GM10248 (cell line): ENCODE data around the gene OR2B6.
"Not testable (repeated sequence)": the region's sequence is repeated elsewhere in the genome, so short reads cannot be mapped to it uniquely, and the experiment has no call there.

Experiments
- CTCF ChIA-PET: fragments of 300-600 bp; sonication (Branson Sonifier 250); formaldehyde crosslinking; extraction: SDS; loops from one replicate; lab custom pipeline; 2021; ENCODE audit warnings: antibody characterized with exemption; lab: Yijun Ruan, JAX
- POLR2A ChIA-PET: fragments of 350-650 bp; sonication (Branson Sonifier 250); formaldehyde crosslinking; extraction: SDS; loops from one replicate; lab custom pipeline; 2020; ENCODE audit warnings: antibody characterized with exemption; lab: Yijun Ruan, JAX
- DNase-seq: peaks from one replicate; pipeline ENCODE4 v3.0.0; 2012; ENCODE audit errors: extremely low spot score
- TF ChIP-seq, protein P1 (sequence below): IDR thresholded peaks from 2 replicates; pipeline ENCODE4 v1.5.1; 2012; ENCODE audit warnings: mild to moderate bottlenecking, low read depth; ENCODE audit errors: extremely low read depth, missing control alignments, control extremely low read depth

Gene OR2B6

DNA sequence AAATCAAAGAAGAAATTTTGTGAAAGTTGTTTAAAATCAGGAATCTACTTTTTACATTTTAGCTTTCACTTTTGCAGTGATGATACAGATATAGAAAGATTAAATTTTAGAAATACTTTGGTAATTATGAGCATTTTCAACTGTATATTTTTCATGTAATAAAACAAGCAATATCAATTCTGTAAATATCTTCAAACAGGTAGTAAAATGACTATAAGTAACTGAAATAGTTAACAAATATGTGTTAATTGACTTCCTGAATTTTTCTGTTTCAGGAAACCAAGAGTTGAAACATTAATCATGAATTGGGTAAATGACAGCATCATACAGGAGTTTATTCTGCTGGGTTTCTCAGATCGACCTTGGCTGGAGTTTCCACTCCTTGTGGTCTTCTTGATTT lies at the start of gene OR2B6:
TSS of gene OR2B6 (plus strand) at position 301 of the 400 bp plus-strand sequence. CDS start at position 301, 0 bp downstream.
- CTCF ChIA-PET = interaction anchor here (1.2 kb wide), 2 partner anchors 15 kb away, joined by 3 read pairs; no protein-coding TSS in a partner anchor
- TF ChIP-seq, protein P1, sequence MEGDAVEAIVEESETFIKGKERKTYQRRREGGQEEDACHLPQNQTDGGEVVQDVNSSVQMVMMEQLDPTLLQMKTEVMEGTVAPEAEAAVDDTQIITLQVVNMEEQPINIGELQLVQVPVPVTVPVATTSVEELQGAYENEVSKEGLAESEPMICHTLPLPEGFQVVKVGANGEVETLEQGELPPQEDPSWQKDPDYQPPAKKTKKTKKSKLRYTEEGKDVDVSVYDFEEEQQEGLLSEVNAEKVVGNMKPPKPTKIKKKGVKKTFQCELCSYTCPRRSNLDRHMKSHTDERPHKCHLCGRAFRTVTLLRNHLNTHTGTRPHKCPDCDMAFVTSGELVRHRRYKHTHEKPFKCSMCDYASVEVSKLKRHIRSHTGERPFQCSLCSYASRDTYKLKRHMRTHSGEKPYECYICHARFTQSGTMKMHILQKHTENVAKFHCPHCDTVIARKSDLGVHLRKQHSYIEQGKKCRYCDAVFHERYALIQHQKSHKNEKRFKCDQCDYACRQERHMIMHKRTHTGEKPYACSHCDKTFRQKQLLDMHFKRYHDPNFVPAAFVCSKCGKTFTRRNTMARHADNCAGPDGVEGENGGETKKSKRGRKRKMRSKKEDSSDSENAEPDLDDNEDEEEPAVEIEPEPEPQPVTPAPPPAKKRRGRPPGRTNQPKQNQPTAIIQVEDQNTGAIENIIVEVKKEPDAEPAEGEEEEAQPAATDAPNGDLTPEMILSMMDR = no peak
- POLR2A ChIA-PET = no interaction called here
- no peak for DNase-seq

DNA sequence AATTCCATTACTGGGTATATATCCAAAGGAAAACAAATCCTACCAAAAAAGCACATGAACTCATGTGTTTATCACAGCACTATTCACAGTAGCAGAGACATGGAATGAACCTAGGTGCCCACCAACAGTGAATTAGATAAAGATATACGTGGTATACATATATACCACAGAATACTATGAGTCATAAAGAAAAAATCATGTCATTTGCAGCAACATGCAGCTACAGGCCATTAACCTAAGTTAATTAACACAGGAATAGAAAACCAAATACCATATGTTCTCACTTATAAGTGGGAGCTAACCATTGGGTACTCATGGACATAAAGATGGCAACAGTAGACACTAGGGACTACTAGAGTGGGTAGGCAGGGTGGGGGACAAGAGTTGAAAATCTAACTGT lies 49.0 kb upstream of the OR2B6 start:
- TF ChIP-seq, protein P1 = no peak
- CTCF ChIA-PET = interaction anchor here (0.9 kb wide), 1 partner anchor 448 kb away, joined by 3 read pairs; no protein-coding TSS in a partner anchor
- POLR2A ChIA-PET = no interaction called here
- no peak for DNase-seq

DNA sequence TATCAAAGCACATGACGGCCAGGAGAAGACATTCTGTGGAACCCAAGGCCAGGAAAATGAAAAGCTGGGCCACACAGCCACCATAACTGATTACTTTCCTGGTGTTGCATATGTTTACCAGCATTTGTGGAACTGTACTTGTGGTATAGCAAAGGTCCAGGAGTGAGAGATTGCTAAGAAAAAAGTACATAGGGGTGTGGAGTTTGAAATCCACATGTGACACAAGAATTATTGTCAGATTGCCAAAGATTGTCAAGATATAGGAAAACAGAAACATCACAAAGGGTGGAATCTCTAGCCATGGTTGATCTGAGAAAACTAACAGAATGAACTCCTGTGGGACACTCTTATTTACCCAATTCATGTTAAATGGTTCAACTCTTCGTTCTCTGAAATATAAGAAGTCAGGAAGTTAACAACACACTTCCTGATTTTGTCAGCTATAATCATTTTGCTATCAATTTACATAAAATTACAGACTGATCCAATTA lies 45.0 kb upstream of the OR2B6 start, which contains the start of gene OR2B2:
TSS of gene OR2B2 (minus strand) at position 441 of the 491 bp plus-strand sequence. CDS start at position 364, 77 bp downstream.
- TF ChIP-seq, protein P1 = no peak
- ChIA-PET CTCF (interaction anchor here (1.1 to 1.4 kb wide), 2 partner anchors 12 to 17 kb away, joined by 3 to 5 read pairs; no protein-coding TSS in a partner anchor), POLR2A (no interaction called here)
- no peak for DNase-seq

DNA sequence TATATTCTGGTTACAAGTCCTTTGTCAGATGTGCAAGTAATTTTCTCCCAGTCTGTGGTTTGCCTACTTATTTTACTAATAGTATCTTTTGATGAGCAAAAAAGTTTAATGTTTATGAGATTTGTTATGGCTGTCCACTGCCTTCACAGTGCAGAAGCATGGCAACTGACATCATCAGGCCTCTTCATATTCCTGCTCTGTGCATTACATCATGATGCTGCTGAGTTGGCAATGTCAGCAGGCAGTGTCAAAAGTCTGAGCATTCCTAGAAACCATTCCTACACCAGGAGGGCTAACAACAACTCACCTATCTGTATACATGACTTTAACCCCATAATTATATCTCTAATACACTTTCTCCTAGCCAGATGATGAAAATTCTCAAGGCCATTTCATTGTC lies 34.1 kb upstream of the OR2B6 start:
- DNase-seq = no peak
- ChIA-PET POLR2A (no interaction called here), CTCF (interaction anchor here (1.0 to 1.9 kb wide), 2 partner anchors 8 to 15 kb away, joined by 3 to 4 read pairs; no protein-coding TSS in a partner anchor)
- TF ChIP-seq, protein P1 = no peak

DNA sequence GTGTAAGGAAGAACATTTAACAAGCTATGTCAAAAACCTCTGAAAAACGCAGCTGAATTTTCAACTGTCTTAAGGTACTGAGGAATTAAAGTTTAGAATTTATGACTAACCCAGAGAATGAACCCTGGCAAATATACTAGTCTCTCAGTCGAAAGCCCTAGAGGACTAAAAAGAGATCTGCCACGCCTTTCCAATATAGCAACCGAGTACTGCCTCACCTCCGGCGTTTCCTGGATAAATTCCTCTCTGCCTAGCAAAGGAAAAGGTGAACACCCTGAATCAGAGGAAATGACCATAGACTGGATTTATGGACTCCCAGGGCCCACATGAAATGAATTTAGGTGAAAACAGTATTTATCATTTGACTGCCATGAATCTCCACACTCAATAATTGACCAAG lies 32.9 kb upstream of the OR2B6 start:
- ChIA-PET POLR2A (no interaction called here), CTCF (interaction anchor here (0.9 to 1.9 kb wide), 3 partner anchors 9 to 14 kb away, joined by 3 to 4 read pairs (median 3); partner anchors contain the start of gene OR2B2)
- TF ChIP-seq, protein P1 = no peak
- DNase-seq = no peak

DNA sequence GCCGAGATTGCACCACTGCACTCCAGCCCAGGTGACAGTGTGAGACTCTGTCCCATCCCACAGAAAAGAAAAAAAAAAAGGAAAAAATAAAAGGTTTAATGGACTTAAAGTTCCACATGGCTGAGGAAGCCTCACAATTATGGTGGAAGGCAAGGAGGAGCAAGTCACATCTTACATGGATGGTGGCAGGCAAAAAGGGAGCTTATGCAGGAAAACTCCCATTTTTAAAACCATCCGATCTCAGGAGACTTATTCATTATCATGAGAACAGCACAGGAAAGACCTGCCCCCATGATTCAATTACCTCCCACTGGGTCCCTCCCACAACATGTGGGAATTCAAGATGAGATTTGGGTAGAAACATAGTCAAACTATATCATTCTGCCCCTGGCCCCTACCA lies 29.0 kb upstream of the OR2B6 start:
- CTCF ChIA-PET, POLR2A ChIA-PET, DNase-seq: not testable (repeated sequence)

DNA sequence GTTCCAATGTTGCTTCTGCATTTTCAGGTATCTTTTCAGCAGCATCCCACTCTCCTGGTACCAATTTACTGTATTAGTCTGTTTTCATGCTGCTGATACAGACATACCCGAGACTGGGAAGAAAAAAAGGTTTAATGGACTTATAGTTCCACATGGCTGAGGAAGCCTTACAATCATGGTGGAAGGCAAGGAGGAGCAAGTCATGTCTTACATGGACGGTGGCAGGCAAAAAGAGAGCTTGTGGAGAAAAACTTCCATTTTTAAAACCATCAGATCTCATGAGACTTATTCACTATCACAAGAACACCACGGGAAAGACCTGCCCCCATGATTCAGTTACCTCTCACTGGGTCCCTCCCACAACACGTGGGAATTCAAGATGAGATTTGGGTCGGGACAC lies 27.1 kb upstream of the OR2B6 start:
- CTCF ChIA-PET = interaction anchor here (2.3 kb wide), 1 partner anchor 426 kb away, joined by 5 read pairs; no protein-coding TSS in a partner anchor
- DNase-seq, POLR2A ChIA-PET: not testable (repeated sequence)
